Cardiac fibroblast (primary cell): ENCODE data around the gene HSF2.
A peak's percentile ranks its signal among the peaks of the same experiment; 100 is the strongest.

ENCODE experiments used
- DNase-seq, 2 donors: peaks; one replicate each; pipeline versions ENCODE4 v3.0.0 to v3.0.0-alpha.2; 2010; ENCODE audit warnings: low read depth in 2 of 2
- H3K4me3 ChIP-seq, 2 donors: replicated peaks in 1 of 2; 1 replicate in 1 of 2; 2 replicates in 1 of 2; pipeline ENCODE4 v1.5.1; 2011; ENCODE audit warnings: low read depth in 2 of 2, low read length in 2 of 2, mild to moderate bottlenecking in 2 of 2, moderate library complexity in 1 of 2
- TF ChIP-seq, protein P1 (sequence below): IDR thresholded peaks from one replicate; pipeline ENCODE4 v1.5.1; 2011; ENCODE audit warnings: low read depth, mild to moderate bottlenecking, low read length, inconsistent platforms

HSF2 gene

DNA sequence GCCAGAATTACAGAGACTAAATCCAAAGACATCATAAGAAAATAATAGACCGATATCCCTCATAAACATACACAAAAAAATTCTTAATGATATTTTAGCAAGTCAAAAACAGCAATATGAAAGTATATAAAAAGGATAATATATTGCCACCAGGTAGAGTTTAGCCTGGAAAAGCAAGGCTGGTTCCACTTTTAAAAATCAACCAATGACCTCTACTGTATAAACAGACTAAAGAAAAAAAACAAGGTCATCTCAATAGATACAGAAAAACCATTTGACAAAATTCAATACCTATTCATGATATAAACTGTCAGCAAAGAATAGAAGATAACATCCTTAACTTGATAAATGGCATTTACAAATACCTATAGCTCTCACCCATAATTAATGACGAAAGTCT lies 62.4 kb downstream of the HSF2 start:
- DNase-seq, result no peak
- no peak overlapping the region for H3K4me3 ChIP-seq
- TF ChIP-seq, protein P1, sequence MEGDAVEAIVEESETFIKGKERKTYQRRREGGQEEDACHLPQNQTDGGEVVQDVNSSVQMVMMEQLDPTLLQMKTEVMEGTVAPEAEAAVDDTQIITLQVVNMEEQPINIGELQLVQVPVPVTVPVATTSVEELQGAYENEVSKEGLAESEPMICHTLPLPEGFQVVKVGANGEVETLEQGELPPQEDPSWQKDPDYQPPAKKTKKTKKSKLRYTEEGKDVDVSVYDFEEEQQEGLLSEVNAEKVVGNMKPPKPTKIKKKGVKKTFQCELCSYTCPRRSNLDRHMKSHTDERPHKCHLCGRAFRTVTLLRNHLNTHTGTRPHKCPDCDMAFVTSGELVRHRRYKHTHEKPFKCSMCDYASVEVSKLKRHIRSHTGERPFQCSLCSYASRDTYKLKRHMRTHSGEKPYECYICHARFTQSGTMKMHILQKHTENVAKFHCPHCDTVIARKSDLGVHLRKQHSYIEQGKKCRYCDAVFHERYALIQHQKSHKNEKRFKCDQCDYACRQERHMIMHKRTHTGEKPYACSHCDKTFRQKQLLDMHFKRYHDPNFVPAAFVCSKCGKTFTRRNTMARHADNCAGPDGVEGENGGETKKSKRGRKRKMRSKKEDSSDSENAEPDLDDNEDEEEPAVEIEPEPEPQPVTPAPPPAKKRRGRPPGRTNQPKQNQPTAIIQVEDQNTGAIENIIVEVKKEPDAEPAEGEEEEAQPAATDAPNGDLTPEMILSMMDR, result no peak

- peak; percentile 95 to 97 for DNase-seq
- H3K4me3 ChIP-seq, result peak within 1 kb of the TSS; percentile 78 to 94
- TF ChIP-seq, protein P1, result no peak
Measured at GRCh38 chr6:122471107-122472021, 71.9 kb downstream of the HSF2 start, which contains the start of gene SERINC1. SERINC1 (minus strand) TSS chr6:122471807; CDS start chr6:122471737, 70 bp downstream.

DNA sequence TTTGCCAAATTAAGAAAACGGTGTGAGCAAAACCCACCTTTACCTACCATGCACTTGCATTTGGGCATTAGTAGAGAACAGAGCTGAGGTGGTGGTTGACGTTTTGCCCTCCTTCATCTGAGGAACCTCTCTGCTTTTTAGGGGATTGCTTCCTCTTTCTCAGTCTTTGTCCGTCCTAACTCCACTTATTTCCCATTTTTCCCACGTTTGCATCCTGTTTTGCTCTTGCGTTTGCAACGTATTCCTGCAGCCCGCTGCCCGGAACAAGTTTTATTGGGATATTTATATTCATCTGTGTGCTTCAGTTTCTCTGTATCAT lies 72.5 kb downstream of the HSF2 start:
- no peak for DNase-seq
- TF ChIP-seq, protein P1, result no peak
- H3K4me3 ChIP-seq, result peak overlapping the region; percentile 78 to 94

DNA sequence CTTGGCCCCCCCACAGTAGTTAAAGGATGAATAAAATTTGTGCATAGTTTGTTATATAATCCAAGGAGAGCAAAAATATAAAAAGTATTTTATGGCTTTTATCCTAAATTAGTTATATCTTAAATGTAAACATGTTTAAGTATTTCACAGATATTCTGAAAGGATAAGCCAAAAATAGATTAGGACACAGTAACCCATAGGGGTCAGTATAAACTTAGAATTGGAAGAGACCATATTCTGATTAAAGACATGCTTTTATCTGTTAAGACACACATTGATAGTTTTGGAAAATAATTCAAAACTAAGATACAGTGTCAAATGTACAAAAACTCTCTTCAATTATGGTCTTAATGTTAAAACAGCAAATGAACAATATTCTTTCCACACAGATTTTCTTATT lies 76.7 kb downstream of the HSF2 start:
- TF ChIP-seq, protein P1, result peak; percentile 36
- DNase-seq, result peak; percentile 36 to 52

DNA sequence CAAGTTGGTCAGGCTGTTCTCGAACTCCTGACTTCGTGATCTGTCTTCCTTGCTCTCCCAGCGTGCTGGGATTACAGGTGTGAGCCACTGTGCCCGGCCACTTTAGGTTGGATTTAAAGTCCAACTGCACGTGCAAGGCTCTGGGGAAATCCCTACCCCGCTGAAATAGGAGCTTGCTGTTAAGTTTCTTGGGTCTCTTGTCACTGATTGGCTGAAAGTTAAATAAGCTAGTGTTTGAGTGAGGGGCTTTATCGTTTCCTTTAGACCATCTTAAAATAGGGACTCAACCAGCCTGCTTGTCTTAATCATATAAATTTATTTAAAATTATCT lies 83.3 kb downstream of the HSF2 start:
- no peak for DNase-seq
- TF ChIP-seq, protein P1, result no peak
- H3K4me3 ChIP-seq, result no peak overlapping the region

More for the DNA sequence above, 76.7 kb downstream of the HSF2 start:
- H3K4me3 ChIP-seq, result no peak overlapping the region
